HG03439 (cell line): ENCODE measurements around the gene MRS2.

Experiments used
- ATAC-seq: cut with Tn5 transposase; IDR thresholded peaks from one replicate; pipeline ENCODE4 v1.9.1; 2021; ENCODE audit warnings: mild to moderate bottlenecking, moderate library complexity; ENCODE audit not compliant: unreplicated experiment

The MRS2 gene

DNA sequence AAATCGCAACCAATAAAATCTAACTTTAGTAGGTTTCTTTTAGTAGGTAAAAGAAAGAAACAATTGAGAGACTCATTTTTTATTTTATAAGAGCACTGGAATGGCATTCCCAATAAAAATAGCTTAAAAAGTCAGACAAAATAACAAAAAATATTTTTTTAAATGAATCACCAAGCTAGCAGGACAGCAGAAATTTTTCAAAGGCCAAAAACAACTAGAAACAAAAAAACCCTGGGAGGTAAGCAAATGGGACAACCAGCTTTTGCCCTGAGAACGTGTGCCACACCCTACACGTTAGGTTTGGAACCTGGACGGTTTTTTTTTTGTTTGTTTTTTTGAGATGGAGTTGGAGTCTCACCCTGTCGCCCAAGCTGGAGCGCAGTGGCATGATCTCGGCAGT lies 67.1 kb downstream of the MRS2 start:
- no peak for ATAC-seq

DNA sequence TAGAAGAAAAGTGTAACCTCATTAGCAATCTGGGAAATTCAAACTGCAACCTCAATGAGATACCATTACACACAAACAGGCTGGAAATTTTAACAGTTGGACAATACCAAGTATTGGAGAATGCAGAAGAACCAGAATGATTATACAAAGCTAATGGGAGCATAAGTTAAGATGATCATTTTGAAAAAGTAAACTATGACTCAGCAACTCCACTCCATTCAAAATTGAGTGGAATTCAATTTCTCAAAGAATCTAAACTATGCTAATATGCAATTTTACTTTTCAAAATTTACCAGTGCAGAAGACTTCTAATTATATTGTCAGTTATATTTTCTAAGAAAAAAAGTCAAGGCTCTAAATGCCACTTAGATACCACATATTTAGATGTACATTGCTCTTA lies 69.4 kb downstream of the MRS2 start:
- ATAC-seq, result no peak
